MCF 10A (cell line): Measurements from ENCODE around the gene IL18R1. TPM values are rescaled to one million over a fixed set of nuclear protein-coding genes. Genes with fewer than 3 reads are reported as not detected.

ENCODE experiments used
- BruUV-seq: library from RNA; stranded (reverse); fragments of 400-500 nt; replicated peaks from 2 replicates; lab custom pipeline; 2021; lab: Mats Ljungman, UMichigan
- CTCF ChIA-PET: fragments of 300-600 bp; sonication (Branson Sonifier 250); formaldehyde crosslinking; extraction: SDS; loops from one replicate; lab custom pipeline; 2021; ENCODE audit warnings: antibody characterized with exemption, inconsistent platforms; lab: Yijun Ruan, JAX
- POLR2A ChIA-PET: fragments of 300-600, 350-650 bp; sonication (Branson Sonifier 250); formaldehyde crosslinking; extraction: SDS; loops from one replicate; lab custom pipeline; 2020; ENCODE audit warnings: antibody characterized with exemption, inconsistent platforms; lab: Yijun Ruan, JAX
- DNase-seq: peaks from one replicate; pipeline ENCODE4 v3.0.0-alpha.2; 2018; ENCODE audit not compliant: unreplicated experiment
- H3K27ac Mint-ChIP-seq: one replicate; pipeline ENCODE4 v1.8.0; 2022; ENCODE audit warnings: mild to moderate bottlenecking, low read depth, mixed read lengths; ENCODE audit not compliant: unreplicated experiment
- H3K27me3 Mint-ChIP-seq: one replicate; pipeline ENCODE4 v1.8.0; 2022; ENCODE audit warnings: mixed read lengths; ENCODE audit not compliant: insufficient read depth, unreplicated experiment
- H3K36me3 Mint-ChIP-seq: one replicate; pipeline ENCODE4 v1.8.0; 2022; ENCODE audit warnings: mild to moderate bottlenecking, moderate library complexity, mixed read lengths; ENCODE audit not compliant: insufficient read depth, unreplicated experiment
- H3K4me1 Mint-ChIP-seq: one replicate; pipeline ENCODE4 v1.8.0; 2022; ENCODE audit warnings: mixed read lengths; ENCODE audit not compliant: insufficient read depth, unreplicated experiment
- H3K4me3 Mint-ChIP-seq: one replicate; pipeline ENCODE4 v1.8.0; 2022; ENCODE audit warnings: mild to moderate bottlenecking, moderate library complexity, mixed read lengths; ENCODE audit not compliant: unreplicated experiment
- H3K9me3 Mint-ChIP-seq: one replicate; pipeline ENCODE4 v1.8.0; 2022; ENCODE audit warnings: mixed read lengths; ENCODE audit not compliant: unreplicated experiment
- intact Hi-C: fragments of 100-400 bp; cut with micrococcal nuclease; formaldehyde crosslinking; loops from 2 replicates; pipeline ENCODE4 v1.14.1; 2022
- total RNA-seq: library from RNA; stranded (reverse); gene quantifications from 2 replicates; pipeline ENCODE4 v1.2.3, GENCODE V29; 2022
- TF ChIP-seq, protein P1 (sequence below): fragments of 200-600 bp; IDR thresholded peaks from one replicate; pipeline ENCODE4 v1.8.0; 2022; ENCODE audit warnings: antibody characterized with exemption, mild to moderate bottlenecking; ENCODE audit not compliant: unreplicated experiment

IL18R1 gene
- total RNA-seq, 1 experiment from 2014 or later: 3.5 TPM

DNA sequence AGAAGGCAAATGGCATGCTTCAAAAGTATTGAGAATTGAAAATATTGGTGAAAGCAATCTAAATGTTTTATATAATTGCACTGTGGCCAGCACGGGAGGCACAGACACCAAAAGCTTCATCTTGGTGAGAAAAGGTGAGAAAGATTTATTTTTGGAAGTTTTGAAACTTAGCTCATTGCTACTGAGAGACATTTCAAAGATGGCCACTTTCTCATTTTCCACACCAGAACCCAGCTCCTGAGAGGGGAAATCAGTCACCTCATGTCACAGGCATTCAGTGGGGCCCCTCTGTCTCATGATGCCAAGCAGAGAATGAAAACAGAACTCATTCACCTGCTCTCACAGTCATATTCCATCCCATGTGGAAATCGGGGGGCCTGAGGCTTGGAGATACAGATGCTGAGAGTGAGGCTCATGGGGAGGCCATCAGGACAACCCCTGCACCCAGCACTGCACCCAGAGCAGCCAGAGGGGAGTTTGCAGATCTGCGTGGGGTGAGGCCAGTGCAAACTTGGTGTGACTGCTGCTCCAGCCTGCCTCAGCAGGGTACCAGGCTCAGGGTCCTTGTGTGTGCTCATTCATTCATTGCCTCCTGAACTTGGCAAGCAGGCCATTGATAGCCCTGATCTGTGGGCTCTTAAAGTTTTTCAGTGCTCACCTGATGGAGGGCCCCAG lies 31.4 kb downstream of the IL18R1 start:
- Mint-ChIP-seq H3K4me3 (no peak overlapping the region), H3K36me3 (peaks cover 4% of the 10 kb centered on the region), H3K9me3 (peaks cover 19% of the 10 kb centered on the region), H3K4me1 (no peaks in the 10 kb centered on the region), H3K27me3 (no peaks in the 10 kb centered on the region), H3K27ac (no peak overlapping the region)
- TF ChIP-seq, protein P1, sequence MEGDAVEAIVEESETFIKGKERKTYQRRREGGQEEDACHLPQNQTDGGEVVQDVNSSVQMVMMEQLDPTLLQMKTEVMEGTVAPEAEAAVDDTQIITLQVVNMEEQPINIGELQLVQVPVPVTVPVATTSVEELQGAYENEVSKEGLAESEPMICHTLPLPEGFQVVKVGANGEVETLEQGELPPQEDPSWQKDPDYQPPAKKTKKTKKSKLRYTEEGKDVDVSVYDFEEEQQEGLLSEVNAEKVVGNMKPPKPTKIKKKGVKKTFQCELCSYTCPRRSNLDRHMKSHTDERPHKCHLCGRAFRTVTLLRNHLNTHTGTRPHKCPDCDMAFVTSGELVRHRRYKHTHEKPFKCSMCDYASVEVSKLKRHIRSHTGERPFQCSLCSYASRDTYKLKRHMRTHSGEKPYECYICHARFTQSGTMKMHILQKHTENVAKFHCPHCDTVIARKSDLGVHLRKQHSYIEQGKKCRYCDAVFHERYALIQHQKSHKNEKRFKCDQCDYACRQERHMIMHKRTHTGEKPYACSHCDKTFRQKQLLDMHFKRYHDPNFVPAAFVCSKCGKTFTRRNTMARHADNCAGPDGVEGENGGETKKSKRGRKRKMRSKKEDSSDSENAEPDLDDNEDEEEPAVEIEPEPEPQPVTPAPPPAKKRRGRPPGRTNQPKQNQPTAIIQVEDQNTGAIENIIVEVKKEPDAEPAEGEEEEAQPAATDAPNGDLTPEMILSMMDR: no peak
- CTCF ChIA-PET: interaction anchor here (2.5 kb wide), 1 partner anchor 146 kb away, joined by 9 read pairs; no protein-coding TSS in a partner anchor
- no peak for DNase-seq
- no TSS peak for BruUV-seq
- POLR2A ChIA-PET: no interaction called here
- intact Hi-C loops: no loop called here

DNA sequence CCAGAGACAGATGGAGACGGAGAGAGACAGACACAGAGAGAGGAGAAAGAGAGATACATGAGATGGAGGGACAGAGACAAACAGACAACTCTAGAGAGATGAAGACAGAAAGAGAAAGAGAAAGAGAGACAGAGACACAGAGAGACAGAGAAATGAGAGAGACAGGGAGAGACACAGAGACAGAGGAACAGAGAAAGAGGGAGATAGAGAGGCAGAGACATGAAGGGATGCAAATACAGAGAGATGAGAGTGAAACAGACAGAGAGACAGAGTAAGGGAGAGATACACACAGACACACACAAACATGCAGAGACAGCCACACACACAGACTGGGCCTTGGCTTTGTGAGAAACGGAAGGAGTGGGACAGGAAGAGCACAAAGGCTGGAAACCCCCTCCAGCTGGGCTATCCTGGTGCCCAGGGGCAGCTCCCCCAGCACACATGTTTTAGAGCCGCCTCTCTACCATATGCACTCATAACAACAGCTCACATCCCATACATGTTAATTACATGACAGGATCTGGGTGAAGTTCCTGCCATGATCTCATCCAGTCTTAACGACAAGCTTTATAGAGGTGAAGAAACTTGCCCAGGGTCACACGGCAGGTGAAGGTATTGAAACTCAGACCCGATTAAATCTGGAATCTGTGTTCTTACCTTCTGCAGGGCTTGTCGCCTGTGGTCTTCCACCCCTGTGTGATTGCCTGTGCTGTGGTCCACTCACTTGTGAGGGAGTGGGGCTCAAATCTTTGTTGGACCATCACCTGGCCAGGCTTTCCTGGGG lies 32.4 kb downstream of the IL18R1 start:
- Mint-ChIP-seq H3K4me3 (no peak overlapping the region), H3K9me3 (peaks cover 18% of the 10 kb centered on the region), H3K36me3 (peaks cover 4% of the 10 kb centered on the region), H3K27me3 (no peaks in the 10 kb centered on the region), H3K27ac (no peak overlapping the region), H3K4me1 (no peaks in the 10 kb centered on the region)
- POLR2A ChIA-PET: no interaction called here
- no peak for DNase-seq
- BruUV-seq: no TSS peak
- TF ChIP-seq, protein P1: no peak
- intact Hi-C loops: no loop called here
- CTCF ChIA-PET: no interaction called here

DNA sequence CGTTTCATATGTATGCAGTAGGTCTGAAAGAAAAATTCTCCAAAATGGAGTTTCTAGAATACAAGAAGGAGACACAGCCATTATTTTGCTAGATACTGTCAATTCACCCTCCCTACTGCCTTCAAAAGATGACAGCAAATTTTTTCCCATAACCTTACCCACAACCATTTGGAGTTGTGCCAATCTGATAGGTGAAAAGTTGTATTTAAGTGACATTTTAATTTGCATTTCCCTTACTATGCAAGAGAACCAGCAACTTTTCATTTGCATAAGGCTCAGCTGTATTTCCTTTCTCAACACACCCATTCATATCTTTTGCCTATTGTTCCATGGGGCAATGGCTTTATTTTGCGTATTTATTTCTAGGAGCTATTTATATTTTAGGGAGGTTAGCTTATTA lies 36.0 kb downstream of the IL18R1 start:
- Mint-ChIP-seq H3K4me1 (no peaks in the 10 kb centered on the region), H3K27ac (no peak overlapping the region), H3K27me3 (no peaks in the 10 kb centered on the region), H3K36me3 (peaks cover 4% of the 10 kb centered on the region), H3K4me3 (no peak overlapping the region), H3K9me3 (no peaks in the 10 kb centered on the region)
- no peak for DNase-seq
- intact Hi-C loops: no loop called here
- POLR2A ChIA-PET: interaction anchor here (1.1 kb wide), 1 partner anchor 11 kb away, joined by 3 read pairs; no protein-coding TSS in a partner anchor
- BruUV-seq: no TSS peak
- CTCF ChIA-PET: interaction anchor here (0.6 to 0.9 kb wide), 2 partner anchors 51 to 374 kb away, joined by 3 to 4 read pairs; no protein-coding TSS in a partner anchor
- TF ChIP-seq, protein P1: no peak

DNA sequence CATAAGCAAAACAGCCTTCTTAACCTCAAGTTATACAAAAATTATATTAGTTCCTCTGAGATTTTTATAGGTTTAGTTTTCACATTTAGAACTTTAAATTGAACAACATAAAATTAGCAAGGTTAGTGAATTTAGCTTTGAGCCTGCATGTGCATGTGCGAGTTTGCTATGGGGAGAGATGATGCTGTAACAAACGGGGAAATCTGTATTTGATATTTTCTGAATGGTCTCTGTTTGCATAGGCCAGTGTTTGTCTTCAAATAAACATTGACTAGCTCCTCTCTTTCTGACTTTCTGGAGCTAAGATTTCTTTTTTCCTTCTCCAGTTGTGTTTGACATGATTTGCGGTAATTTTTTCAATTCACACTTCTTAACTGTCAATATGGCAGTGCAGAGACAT lies 36.5 kb downstream of the IL18R1 start:
- H3K4me1 Mint-ChIP-seq: no peaks in the 10 kb centered on the region
- ChIA-PET POLR2A (interaction anchor here (1.1 kb wide), 1 partner anchor 12 kb away, joined by 3 read pairs; no protein-coding TSS in a partner anchor), CTCF (interaction anchor here (0.6 kb wide), 1 partner anchor 374 kb away, joined by 3 read pairs; no protein-coding TSS in a partner anchor)
- intact Hi-C loops: no loop called here
- H3K9me3 Mint-ChIP-seq: no peaks in the 10 kb centered on the region
- H3K27me3 Mint-ChIP-seq: no peaks in the 10 kb centered on the region
- H3K36me3 Mint-ChIP-seq: peaks cover 4% of the 10 kb centered on the region
- TF ChIP-seq, protein P1: no peak
- no TSS peak for BruUV-seq
- no peak overlapping the region for H3K4me3 Mint-ChIP-seq
- no peak overlapping the region for H3K27ac Mint-ChIP-seq
- DNase-seq: no peak
